Measurements from ENCODE around the gene SIT1.

Gene SIT1

GRCh38 chr9:35609001-35609819, 41.5 kb downstream of the SIT1 start:
- DNase-seq = no peak

GRCh38 chr9:35608221-35608620, 42.5 kb downstream of the SIT1 start:
- no peak for DNase-seq

- no peak for DNase-seq
Observed at GRCh38 chr9:35606726-35607125, 44.0 kb downstream of the SIT1 start.

- DNase-seq = no peak
Observed at GRCh38 chr9:35606138-35606504, 44.6 kb downstream of the SIT1 start.

- peak in 15 of 58 donors; percentile 16 to 66 (median 47) for DNase-seq
Observed at GRCh38 chr9:35605351-35606137, 45.2 kb downstream of the SIT1 start.

GRCh38 chr9:35604578-35605350, 46.0 kb downstream of the SIT1 start, which contains the start of gene TESK1:
Gene TESK1 (plus strand): TSS chr9:35605262. CDS start chr9:35605620, 358 bp downstream.
- peak in 48 of 58 donors; percentile 24 to 82 (median 55) for DNase-seq

- peak; percentile 89 to 100 (median 99) for DNase-seq
Observed at GRCh38 chr9:35603986-35604577, 46.6 kb downstream of the SIT1 start.

GRCh38 chr9:35603506-35603985, 47.2 kb downstream of the SIT1 start:
- DNase-seq = peak in 23 of 58 donors; percentile 8 to 67 (median 42)

GRCh38 chr9:35599763-35600604, 50.7 kb downstream of the SIT1 start:
- peak in 11 of 58 donors; percentile 13 to 62 (median 29) for DNase-seq

Measured in anterior cingulate cortex (tissue), 58 donors.